Neural cell (in vitro differentiated cells): ENCODE measurements around the gene OAS3. TPM values are rescaled to one million over a fixed set of nuclear protein-coding genes. Genes with fewer than 3 reads are reported as not detected.

Experiments used
- H2AFZ ChIP-seq: fragments of 200-600, 300-800 bp; sonication (generic), shearing (Covaris generic); 2 replicates; pipeline ENCODE4 v1.6.0; 2014; ENCODE audit warnings: low read depth, mild to moderate bottlenecking, antibody characterized with exemption, low read length, moderate library complexity
- H3F3A ChIP-seq: fragments of 200-600 bp; shearing (Covaris generic); 2 replicates; pipeline ENCODE4 v1.6.1; 2016; ENCODE audit warnings: mild to moderate bottlenecking, moderate library complexity, mixed read lengths, antibody characterized with exemption, low read length; ENCODE audit not compliant: insufficient read depth, poor library complexity, severe bottlenecking
- H3K27ac ChIP-seq: fragments of 200-600, 300-800 bp; sonication (generic), shearing (Covaris generic); 2 replicates; pipeline ENCODE4 v1.5.1; 2014; ENCODE audit warnings: mild to moderate bottlenecking, low read length, moderate library complexity
- H3K27me3 ChIP-seq: fragments of 300-800, 200-600 bp; sonication (generic), shearing (Covaris generic); 2 replicates; pipeline ENCODE4 v1.6.0; 2014; ENCODE audit warnings: mild to moderate bottlenecking, low read depth, low read length, moderate library complexity; ENCODE audit not compliant: insufficient read depth
- H3K36me3 ChIP-seq: fragments of 300-800, 200-600 bp; sonication (generic), shearing (Covaris generic); 2 replicates; pipeline ENCODE4 v1.5.1; 2014; ENCODE audit warnings: mild to moderate bottlenecking, antibody characterized with exemption, low read length, moderate library complexity; ENCODE audit not compliant: insufficient read depth
- H3K4me2 ChIP-seq: fragments of 300-800, 200-600 bp; sonication (generic), shearing (Covaris generic); 2 replicates; pipeline ENCODE4 v1.6.0; 2014; ENCODE audit warnings: mild to moderate bottlenecking, low read length
- H3K4me3 ChIP-seq: fragments of 300-800, 200-600 bp; sonication (generic), shearing (Covaris generic); 2 replicates; pipeline ENCODE4 v1.5.1; 2014; ENCODE audit warnings: mild to moderate bottlenecking, low read length, moderate library complexity
- H3K79me2 ChIP-seq: fragments of 200-600 bp; shearing (Covaris generic); replicated peaks from 2 replicates; pipeline ENCODE4 v1.6.0; 2014; ENCODE audit warnings: mild to moderate bottlenecking, low read length, moderate library complexity; ENCODE audit not compliant: insufficient read depth
- H3K9ac ChIP-seq: fragments of 300-800, 200-600 bp; sonication (generic), shearing (Covaris generic); 2 replicates; pipeline ENCODE4 v1.6.1; 2016; ENCODE audit warnings: mild to moderate bottlenecking, low read length, mixed read lengths
- H3K9me2 ChIP-seq: fragments of 200-600 bp; shearing (Covaris generic); 2 replicates; pipeline ENCODE4 v1.6.1; 2016; ENCODE audit warnings: mild to moderate bottlenecking, low read length, mixed read lengths; ENCODE audit not compliant: insufficient read depth
- H3K9me3 ChIP-seq: fragments of 200-600, 300-800 bp; sonication (generic), shearing (Covaris generic); 2 replicates; pipeline ENCODE4 v1.6.1; 2016; ENCODE audit warnings: mild to moderate bottlenecking, mixed run types, low read length, moderate library complexity, mixed read lengths
- H4K20me1 ChIP-seq: fragments of 200-600 bp; shearing (Covaris generic); 2 replicates; pipeline ENCODE4 v1.6.1; 2016; ENCODE audit warnings: mild to moderate bottlenecking, mixed run types; ENCODE audit not compliant: insufficient read depth
- EP300 ChIP-seq: fragments of 450-650 bp; conservative IDR thresholded peaks from 2 replicates; pipeline ENCODE4 v1.6.1; 2014; ENCODE audit warnings: antibody characterized with exemption, mild to moderate bottlenecking, moderate library complexity; ENCODE audit not compliant: poor library complexity, severe bottlenecking
- EZH2 ChIP-seq: fragments of 200-600, 300-800 bp; shearing (Covaris generic), sonication (generic); IDR thresholded peaks from 2 replicates; pipeline ENCODE4 v1.6.1; 2014; ENCODE audit warnings: antibody characterized with exemption, low read length, borderline replicate concordance, mild to moderate bottlenecking; ENCODE audit not compliant: insufficient read depth, poor library complexity, severe bottlenecking
- MXI1 ChIP-seq: fragments of 450-650 bp; conservative IDR thresholded peaks from 2 replicates; pipeline ENCODE4 v1.6.1; 2014; ENCODE audit warnings: antibody characterized with exemption, mild to moderate bottlenecking; ENCODE audit not compliant: poor library complexity, severe bottlenecking
- POLR2AphosphoS5 ChIP-seq: IDR thresholded peaks from 2 replicates; pipeline ENCODE4 v1.6.1; 2012
- RAD21 ChIP-seq: fragments of 450-650 bp; conservative IDR thresholded peaks from 2 replicates; pipeline ENCODE4 v1.6.1; 2014; ENCODE audit warnings: antibody characterized with exemption, mild to moderate bottlenecking, moderate library complexity
- SMC3 ChIP-seq: fragments of 450-650 bp; conservative IDR thresholded peaks from 2 replicates; pipeline ENCODE4 v1.6.1; 2014; ENCODE audit warnings: antibody characterized with exemption, mild to moderate bottlenecking, moderate library complexity; ENCODE audit not compliant: poor library complexity
- TAF1 ChIP-seq: IDR thresholded peaks from 2 replicates; pipeline ENCODE4 v1.6.1; 2012; ENCODE audit warnings: low read depth
- polyA plus RNA-seq: library from polyadenylated mRNA; depleted of rRNA; stranded (reverse); fragments of >200 nt; gene quantifications from 2 replicates; pipeline ENCODE4 v1.2.3, GENCODE V29; 2014
- TF ChIP-seq, protein P1 (sequence below): IDR thresholded peaks from 2 replicates; pipeline ENCODE4 v1.6.1; 2012; ENCODE audit warnings: borderline replicate concordance
- TF ChIP-seq, protein P2 (sequence below): fragments of 450-650 bp; IDR thresholded peaks from 2 replicates; pipeline ENCODE4 v1.5.1; 2014; ENCODE audit warnings: antibody characterized with exemption, mild to moderate bottlenecking, moderate library complexity; ENCODE audit not compliant: poor library complexity, severe bottlenecking

OAS3 gene
- polyA plus RNA-seq, 1 donor from 2014 or later = not detected

DNA sequence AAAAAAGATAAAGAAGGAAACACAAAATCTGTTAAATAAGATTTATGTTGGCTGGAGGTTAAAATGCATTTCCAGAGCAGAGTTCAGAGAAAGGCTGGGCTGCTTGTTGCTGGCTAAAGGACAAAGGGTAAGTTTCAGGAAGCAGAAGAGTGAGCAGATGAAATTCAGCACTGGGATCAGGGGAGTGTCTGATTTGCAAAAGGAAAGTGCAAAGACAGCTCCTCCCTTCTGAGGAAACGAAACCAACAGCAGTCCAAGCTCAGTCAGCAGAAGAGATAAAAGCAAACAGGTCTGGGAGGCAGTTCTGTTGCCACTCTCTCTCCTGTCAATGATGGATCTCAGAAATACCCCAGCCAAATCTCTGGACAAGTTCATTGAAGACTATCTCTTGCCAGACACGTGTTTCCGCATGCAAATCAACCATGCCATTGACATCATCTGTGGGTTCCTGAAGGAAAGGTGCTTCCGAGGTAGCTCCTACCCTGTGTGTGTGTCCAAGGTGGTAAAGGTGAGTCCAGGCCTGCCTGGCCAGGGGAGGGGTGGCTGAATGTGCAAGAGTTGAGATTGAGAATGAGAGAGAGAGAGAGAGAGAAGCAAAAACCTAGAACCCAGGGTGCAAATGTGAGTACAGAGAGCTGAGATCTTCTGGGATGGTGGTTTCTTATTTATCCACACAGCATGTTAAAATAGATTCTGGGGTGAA is 31.4 kb upstream of the OAS3 start, which contains the start of gene OAS1:
TSS of gene OAS1 (plus strand) at position 251 of the 703 bp plus-strand sequence. CDS start at position 329, 78 bp downstream.
- no peak within 1 kb of the TSS for H3K4me3 ChIP-seq
- H3K27ac ChIP-seq = no peak within 1 kb of the TSS

DNA sequence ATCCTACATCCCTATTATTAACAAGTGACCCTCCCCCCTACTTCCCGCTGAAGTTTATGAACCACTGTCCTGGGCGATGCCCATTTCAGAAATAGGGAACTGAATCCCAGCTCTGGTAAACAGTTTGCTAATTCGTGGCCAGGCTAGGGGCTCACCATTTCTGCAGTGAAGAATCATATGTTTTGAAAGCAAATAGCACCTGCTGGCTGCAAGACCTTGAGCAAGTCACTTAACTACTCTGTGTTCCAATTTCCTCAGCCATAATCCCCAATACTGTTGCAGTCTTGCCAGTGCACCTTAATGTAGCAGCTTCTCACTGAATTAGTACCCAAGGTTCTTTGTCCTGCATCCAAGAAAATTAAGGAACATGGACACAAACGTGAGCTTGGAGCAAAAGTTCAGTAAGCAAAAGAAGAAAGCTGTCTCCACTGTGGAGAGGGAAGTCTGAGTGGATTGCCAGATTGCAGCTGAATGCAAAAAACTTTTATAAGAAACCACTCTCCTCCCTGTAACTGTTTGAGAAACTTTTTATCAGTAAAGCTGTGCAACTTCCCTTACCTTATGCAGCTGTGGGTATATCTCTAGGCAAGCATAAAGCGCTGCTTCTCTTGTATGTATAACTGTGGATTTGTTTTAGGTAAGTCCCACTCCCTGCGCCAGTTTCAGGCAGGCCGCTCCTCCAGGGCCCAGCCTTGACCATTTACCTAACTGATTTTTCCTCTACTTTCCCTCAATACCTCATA is 30.7 kb upstream of the OAS3 start:
- no peaks in the 10 kb centered on the region for H3F3A ChIP-seq
- no peak overlapping the region for H3K4me3 ChIP-seq
- H3K9me2 ChIP-seq = no peaks in the 10 kb centered on the region
- no peak overlapping the region for H3K9ac ChIP-seq
- H3K9me3 ChIP-seq = no peaks in the 10 kb centered on the region
- no peaks in the 10 kb centered on the region for H3K79me2 ChIP-seq
- no peak overlapping the region for H2AFZ ChIP-seq
- H3K27me3 ChIP-seq = no peaks in the 10 kb centered on the region
- H3K36me3 ChIP-seq = no peaks in the 10 kb centered on the region
- H4K20me1 ChIP-seq = no peaks in the 10 kb centered on the region
- H3K4me2 ChIP-seq = no peak overlapping the region
- TF ChIP-seq, protein P1, sequence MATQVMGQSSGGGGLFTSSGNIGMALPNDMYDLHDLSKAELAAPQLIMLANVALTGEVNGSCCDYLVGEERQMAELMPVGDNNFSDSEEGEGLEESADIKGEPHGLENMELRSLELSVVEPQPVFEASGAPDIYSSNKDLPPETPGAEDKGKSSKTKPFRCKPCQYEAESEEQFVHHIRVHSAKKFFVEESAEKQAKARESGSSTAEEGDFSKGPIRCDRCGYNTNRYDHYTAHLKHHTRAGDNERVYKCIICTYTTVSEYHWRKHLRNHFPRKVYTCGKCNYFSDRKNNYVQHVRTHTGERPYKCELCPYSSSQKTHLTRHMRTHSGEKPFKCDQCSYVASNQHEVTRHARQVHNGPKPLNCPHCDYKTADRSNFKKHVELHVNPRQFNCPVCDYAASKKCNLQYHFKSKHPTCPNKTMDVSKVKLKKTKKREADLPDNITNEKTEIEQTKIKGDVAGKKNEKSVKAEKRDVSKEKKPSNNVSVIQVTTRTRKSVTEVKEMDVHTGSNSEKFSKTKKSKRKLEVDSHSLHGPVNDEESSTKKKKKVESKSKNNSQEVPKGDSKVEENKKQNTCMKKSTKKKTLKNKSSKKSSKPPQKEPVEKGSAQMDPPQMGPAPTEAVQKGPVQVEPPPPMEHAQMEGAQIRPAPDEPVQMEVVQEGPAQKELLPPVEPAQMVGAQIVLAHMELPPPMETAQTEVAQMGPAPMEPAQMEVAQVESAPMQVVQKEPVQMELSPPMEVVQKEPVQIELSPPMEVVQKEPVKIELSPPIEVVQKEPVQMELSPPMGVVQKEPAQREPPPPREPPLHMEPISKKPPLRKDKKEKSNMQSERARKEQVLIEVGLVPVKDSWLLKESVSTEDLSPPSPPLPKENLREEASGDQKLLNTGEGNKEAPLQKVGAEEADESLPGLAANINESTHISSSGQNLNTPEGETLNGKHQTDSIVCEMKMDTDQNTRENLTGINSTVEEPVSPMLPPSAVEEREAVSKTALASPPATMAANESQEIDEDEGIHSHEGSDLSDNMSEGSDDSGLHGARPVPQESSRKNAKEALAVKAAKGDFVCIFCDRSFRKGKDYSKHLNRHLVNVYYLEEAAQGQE = no peak
- TF ChIP-seq EZH2 (no peak), POLR2AphosphoS5 (no peak), EP300 (no peak), RAD21 (no peak), TAF1 (no peak)
- TF ChIP-seq, protein P2, sequence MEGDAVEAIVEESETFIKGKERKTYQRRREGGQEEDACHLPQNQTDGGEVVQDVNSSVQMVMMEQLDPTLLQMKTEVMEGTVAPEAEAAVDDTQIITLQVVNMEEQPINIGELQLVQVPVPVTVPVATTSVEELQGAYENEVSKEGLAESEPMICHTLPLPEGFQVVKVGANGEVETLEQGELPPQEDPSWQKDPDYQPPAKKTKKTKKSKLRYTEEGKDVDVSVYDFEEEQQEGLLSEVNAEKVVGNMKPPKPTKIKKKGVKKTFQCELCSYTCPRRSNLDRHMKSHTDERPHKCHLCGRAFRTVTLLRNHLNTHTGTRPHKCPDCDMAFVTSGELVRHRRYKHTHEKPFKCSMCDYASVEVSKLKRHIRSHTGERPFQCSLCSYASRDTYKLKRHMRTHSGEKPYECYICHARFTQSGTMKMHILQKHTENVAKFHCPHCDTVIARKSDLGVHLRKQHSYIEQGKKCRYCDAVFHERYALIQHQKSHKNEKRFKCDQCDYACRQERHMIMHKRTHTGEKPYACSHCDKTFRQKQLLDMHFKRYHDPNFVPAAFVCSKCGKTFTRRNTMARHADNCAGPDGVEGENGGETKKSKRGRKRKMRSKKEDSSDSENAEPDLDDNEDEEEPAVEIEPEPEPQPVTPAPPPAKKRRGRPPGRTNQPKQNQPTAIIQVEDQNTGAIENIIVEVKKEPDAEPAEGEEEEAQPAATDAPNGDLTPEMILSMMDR = no peak
- H3K27ac ChIP-seq = no peak overlapping the region

More for the DNA sequence above, 31.4 kb upstream of the OAS3 start, which contains the start of gene OAS1:
- Histone ChIP-seq H3K9ac (no peak within 1 kb of the TSS), H4K20me1 (no peaks in the 10 kb centered on the region), H3K9me2 (no peaks in the 10 kb centered on the region), H3K27me3 (no peaks in the 10 kb centered on the region), H3K4me2 (no peak within 1 kb of the TSS), H2AFZ (no peak within 1 kb of the TSS), H3K36me3 (no peaks in the 10 kb centered on the region), H3K79me2 (no peaks in the 10 kb centered on the region), H3K9me3 (no peaks in the 10 kb centered on the region), H3F3A (no peaks in the 10 kb centered on the region)
- no peak for TF ChIP-seq EP300
- no peak for TF ChIP-seq TAF1
- no peak for TF ChIP-seq SMC3
- no peak for TF ChIP-seq MXI1
- TF ChIP-seq POLR2AphosphoS5 = no peak
- no peak for TF ChIP-seq EZH2
- TF ChIP-seq, protein P1 = no peak
- TF ChIP-seq, protein P2 = no peak
- no peak for TF ChIP-seq RAD21
